ENCODE measurements around the gene PPM1H. TPM values are rescaled to one million over a fixed set of nuclear protein-coding genes. Genes with fewer than 3 reads are reported as not detected.

PPM1H gene
- total and polyA plus RNA-seq, 12 donors, result 0.81 to 5.5 (median 2.6) TPM

DNA sequence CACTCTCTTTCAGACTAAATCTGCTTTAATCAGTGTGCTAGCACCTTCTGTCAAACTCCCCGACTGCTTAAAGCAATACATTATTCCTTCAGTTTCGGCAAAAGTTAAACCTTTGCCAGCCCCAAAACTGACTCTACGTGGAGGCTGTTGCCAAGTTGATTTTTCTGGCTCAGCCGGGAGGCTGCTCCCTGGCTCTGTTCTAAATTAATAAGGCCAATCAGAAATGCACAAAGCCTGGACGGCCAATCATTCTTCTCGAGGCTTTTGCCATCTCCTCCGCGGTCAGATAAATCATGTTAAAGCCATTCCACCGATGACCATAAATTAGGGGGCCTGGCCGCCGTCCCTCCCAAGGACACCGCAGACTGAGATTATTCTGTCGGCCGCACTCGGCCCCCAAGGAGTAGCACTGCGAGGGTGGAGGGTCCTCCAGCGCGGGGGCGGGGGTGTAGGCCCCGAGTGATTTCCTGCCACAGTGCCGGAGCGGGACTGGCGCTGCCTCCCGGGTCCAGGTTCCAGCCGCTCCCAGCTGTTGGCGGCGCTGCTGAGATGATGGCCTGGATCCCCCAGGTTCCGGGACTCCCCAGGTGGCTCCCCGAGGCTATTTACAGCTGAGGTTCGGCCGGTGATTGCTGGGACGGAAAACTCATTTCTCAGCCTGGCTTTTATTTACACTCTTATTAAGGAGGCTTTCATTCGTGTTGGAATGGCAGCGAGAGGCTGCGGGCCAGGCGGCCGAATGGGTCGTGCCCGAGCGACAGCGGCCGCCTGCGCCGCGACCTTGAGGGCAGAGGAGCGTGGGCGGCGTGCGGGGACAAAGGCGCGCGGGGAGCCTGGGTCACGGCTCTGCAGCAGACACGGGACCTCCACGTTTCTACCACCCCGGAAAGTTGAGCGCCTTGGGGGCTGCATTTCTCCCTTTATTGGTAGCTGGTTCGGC lies 303.2 kb downstream of the PPM1H start:
- Histone ChIP-seq H3K4me1 (replicated peaks in 1 of 2) (peaks cover 0 to 7% of the 10 kb centered on the region in 2 donors), H3K27me3 (no peaks in the 10 kb centered on the region), H3K9me3 (replicated peaks in 1 of 3) (no peaks in the 10 kb centered on the region), H3K36me3 (replicated peaks in 1 of 2) (no peaks in the 10 kb centered on the region), H3K27ac (peak overlapping the region in 4 of 5 donors; percentile 5 to 63 (median 52)), H3K4me3 (peak overlapping the region in 2 of 4 donors; percentile 46 to 61)
- 1 to 3% (median 2%) methylated on average over 34 to 58 of the region's 58 CpGs for WGBS, 4 donors
- TF ChIP-seq, protein P1, sequence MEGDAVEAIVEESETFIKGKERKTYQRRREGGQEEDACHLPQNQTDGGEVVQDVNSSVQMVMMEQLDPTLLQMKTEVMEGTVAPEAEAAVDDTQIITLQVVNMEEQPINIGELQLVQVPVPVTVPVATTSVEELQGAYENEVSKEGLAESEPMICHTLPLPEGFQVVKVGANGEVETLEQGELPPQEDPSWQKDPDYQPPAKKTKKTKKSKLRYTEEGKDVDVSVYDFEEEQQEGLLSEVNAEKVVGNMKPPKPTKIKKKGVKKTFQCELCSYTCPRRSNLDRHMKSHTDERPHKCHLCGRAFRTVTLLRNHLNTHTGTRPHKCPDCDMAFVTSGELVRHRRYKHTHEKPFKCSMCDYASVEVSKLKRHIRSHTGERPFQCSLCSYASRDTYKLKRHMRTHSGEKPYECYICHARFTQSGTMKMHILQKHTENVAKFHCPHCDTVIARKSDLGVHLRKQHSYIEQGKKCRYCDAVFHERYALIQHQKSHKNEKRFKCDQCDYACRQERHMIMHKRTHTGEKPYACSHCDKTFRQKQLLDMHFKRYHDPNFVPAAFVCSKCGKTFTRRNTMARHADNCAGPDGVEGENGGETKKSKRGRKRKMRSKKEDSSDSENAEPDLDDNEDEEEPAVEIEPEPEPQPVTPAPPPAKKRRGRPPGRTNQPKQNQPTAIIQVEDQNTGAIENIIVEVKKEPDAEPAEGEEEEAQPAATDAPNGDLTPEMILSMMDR (IDR thresholded peaks at IDR 0.05), result peak in 1 of 6 experiments; percentile 15
- TF ChIP-seq POLR2A (IDR thresholded peaks at IDR 0.05), result no peak
- intact Hi-C loops (cut with DNase I), result no loop called here
- peak; percentile 59 to 87 (median 76) for DNase-seq

DNA sequence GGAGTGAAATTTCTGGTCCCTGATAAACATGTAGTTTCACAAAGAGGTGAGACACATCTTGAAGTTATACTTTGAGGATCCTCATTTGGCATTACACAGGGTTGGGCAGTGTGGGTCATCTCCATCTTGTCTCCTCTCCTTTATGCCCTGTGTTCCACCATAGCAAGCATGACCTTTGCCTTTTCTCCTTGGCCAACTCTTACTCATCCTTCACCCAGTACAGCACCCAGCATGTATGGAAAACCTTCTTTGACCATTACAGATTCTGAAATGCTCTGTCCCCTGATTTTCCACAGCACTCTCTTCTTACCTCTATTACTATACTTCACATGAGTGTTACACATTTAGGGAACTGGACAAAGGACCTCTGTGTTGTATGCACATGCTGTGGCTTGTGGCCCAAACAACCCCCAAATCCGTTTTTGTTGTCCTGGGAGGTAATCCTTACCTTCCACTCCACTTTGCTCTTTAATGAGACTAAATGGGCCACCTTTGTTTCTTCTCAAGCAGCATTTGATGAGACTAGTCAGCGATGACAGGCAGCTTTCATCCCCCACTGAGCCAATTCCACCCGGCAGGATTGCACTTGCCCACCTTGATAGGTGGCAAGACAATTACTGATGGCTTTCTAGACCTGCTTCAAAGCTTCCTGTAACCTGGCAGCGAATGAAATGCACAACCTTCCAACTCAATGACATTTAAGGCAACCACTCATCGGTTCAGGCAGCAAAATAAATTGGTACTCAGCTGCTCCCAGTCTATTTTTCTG lies 304.8 kb downstream of the PPM1H start:
- Histone ChIP-seq H3K27me3 (no peaks in the 10 kb centered on the region), H3K9me3 (replicated peaks in 1 of 3) (no peaks in the 10 kb centered on the region), H3K27ac (no peak overlapping the region), H3K4me3 (no peak overlapping the region), H3K4me1 (replicated peaks in 1 of 2) (peaks cover 0 to 7% of the 10 kb centered on the region in 2 donors), H3K36me3 (replicated peaks in 1 of 2) (no peaks in the 10 kb centered on the region)
- TF ChIP-seq, protein P1 (IDR thresholded peaks at IDR 0.05), result no peak
- no peak for TF ChIP-seq POLR2A (IDR thresholded peaks at IDR 0.05)
- WGBS, 4 donors, result 70 to 82% (median 79%) methylated on average over 5 of the region's 5 CpGs
- no peak for DNase-seq
- intact Hi-C loops (cut with DNase I), result no loop called here

DNA sequence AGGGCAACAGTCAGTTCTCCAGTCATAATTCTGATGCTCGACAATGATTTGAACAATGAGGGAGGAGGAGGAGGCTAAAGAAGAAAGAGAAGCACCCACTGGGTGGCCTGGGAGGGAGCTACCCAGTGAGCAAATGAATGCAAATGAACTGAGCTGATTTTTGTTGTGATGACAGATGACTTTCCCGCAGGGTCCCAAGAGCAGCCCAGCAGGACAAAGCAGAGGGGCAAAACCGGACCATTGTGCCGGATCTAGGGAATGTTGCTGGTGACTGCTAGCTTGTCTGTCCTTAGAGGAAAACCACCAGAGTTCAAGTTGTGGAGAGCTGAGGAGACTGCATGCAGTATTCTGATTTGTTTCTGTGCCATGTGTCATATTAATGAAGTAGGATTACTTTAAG lies 305.5 kb downstream of the PPM1H start:
- H3K27me3 ChIP-seq, result no peaks in the 10 kb centered on the region
- no peak for TF ChIP-seq POLR2A (IDR thresholded peaks at IDR 0.05)
- 76 to 85% (median 81%) methylated on average over 4 of the region's 4 CpGs for WGBS, 4 donors
- H3K9me3 ChIP-seq (replicated peaks in 1 of 3), result no peaks in the 10 kb centered on the region
- peaks cover 0 to 7% of the 10 kb centered on the region in 2 donors for H3K4me1 ChIP-seq (replicated peaks in 1 of 2)
- DNase-seq, result no peak
- no peaks in the 10 kb centered on the region for H3K36me3 ChIP-seq (replicated peaks in 1 of 2)
- intact Hi-C loops (cut with DNase I), result no loop called here
- no peak overlapping the region for H3K4me3 ChIP-seq
- H3K27ac ChIP-seq, result no peak overlapping the region

DNA sequence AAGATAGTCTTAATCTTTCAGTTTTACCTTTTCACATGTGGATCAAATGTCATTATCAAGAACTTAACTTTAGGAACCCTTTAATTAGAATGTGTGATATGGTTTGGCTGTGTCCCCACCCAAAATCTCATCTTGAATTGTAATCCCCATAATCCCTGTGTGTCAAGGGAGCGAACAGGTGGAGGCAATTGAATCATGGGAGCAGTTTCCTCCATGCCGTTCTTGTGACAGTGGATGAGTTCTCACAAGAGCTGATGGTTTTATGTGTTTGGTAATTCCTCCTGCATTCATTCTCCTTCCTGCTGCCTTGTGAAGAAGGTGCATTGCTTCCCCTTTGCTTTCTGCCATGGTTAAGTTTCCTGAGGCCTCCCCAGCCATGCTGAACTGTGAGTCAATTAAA lies 307.8 kb downstream of the PPM1H start:
- Histone ChIP-seq H3K27me3 (no peaks in the 10 kb centered on the region), H3K9me3 (replicated peaks in 1 of 3) (no peaks in the 10 kb centered on the region), H3K36me3 (replicated peaks in 1 of 2) (no peaks in the 10 kb centered on the region), H3K27ac (no peak overlapping the region), H3K4me3 (no peak overlapping the region), H3K4me1 (replicated peaks in 1 of 2) (no peaks in the 10 kb centered on the region)
- 83 to 96% (median 86%) methylated on average over 2 of the region's 2 CpGs for WGBS, 4 donors
- no peak for DNase-seq
- TF ChIP-seq, protein P1 (IDR thresholded peaks at IDR 0.05), result no peak
- TF ChIP-seq POLR2A (IDR thresholded peaks at IDR 0.05), result no peak
- intact Hi-C loops (cut with DNase I), result no loop called here

Measured in adrenal gland (tissue), 12 donors.